SJCRH30 (cell line): ENCODE results near the gene CDC42BPB. TPM values are rescaled to one million over a fixed set of nuclear protein-coding genes. Genes with fewer than 3 reads are reported as not detected.

Experiments used
- DNase-seq, 2 experiments: peaks; one replicate each; pipeline ENCODE4 v3.0.0-alpha.2; 2015 to 2020
- H3K27ac ChIP-seq: fragments of 250-450 bp; sonication (Bioruptor Pico); 2 replicates; pipeline ENCODE4 v1.5.1; 2020; ENCODE audit warnings: mild to moderate bottlenecking, moderate library complexity
- H3K27me3 ChIP-seq: fragments of 250-450 bp; sonication (Bioruptor Pico); 2 replicates; pipeline ENCODE4 v1.5.1; 2020; ENCODE audit warnings: mild to moderate bottlenecking, moderate library complexity
- H3K36me3 ChIP-seq: fragments of 250-450 bp; sonication (Bioruptor Pico); 2 replicates; pipeline ENCODE4 v1.5.1; 2020; ENCODE audit warnings: mild to moderate bottlenecking, moderate library complexity
- H3K4me1 ChIP-seq: fragments of 250-450 bp; sonication (Bioruptor Pico); 2 replicates; pipeline ENCODE4 v1.5.1; 2020; ENCODE audit warnings: mild to moderate bottlenecking, moderate library complexity
- H3K4me3 ChIP-seq: fragments of 250-450 bp; sonication (Bioruptor Pico); 2 replicates; pipeline ENCODE4 v1.5.1; 2020; ENCODE audit warnings: mild to moderate bottlenecking, moderate library complexity
- H3K9me3 ChIP-seq: fragments of 250-450 bp; sonication (Bioruptor Pico); replicated peaks from 2 replicates; pipeline ENCODE4 v1.5.1; 2020; ENCODE audit warnings: mild to moderate bottlenecking, moderate library complexity
- total RNA-seq: library from RNA; depleted of rRNA; stranded (reverse); fragments of >200 nt; shearing (Covaris generic); gene quantifications from 2 replicates; pipeline ENCODE4 v1.2.3, GENCODE V29; 2014

The CDC42BPB gene
- total RNA-seq, 1 experiment from 2014 or later = 43.4 TPM

DNA sequence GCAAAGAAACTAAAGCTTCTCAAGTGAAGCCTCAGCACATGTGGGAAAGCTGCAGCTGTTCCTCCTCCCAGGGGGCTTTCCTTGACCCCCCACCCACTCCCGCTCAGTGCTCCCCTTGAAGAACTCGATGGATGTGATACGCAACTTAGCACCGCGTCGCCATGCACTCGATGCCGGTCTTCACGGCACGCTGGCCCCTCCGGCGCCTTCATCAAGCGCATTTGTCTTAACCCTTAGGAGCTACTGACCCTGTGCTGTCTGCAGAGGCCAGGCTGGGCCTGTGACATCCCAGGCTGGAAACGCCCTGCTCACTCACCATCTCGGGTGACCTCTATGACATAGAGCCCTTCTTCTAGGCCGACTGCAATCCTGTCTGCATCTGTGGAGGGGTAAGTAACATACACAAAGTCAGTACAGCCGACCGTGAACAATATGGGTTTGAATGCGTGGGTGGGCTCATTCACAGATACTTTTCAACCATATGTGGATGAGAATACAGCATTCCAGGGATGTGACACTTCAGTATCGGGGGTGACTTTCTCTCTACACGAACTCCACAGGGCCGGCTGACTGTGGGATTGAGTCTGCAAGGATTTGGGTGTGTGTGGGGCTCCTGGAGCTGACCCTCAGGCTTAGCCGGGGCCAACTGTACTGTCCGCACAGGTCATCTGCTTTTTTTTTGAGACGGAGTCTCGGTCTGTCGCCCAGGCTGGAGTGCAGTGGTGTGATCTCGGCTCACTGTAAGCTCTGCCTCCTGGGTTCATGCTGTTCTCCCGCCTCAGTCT is 111.8 kb downstream of the CDC42BPB start:
- no peak overlapping the region for H3K4me3 ChIP-seq
- no peak for DNase-seq
- H3K27me3 ChIP-seq = no peaks in the 10 kb centered on the region
- H3K27ac ChIP-seq = no peak overlapping the region
- H3K9me3 ChIP-seq = no peaks in the 10 kb centered on the region
- 0 out of 2 replicates have a peak, but pooled peaks cover 5% of the 10 kb centered on the region for H3K4me1 ChIP-seq
- H3K36me3 ChIP-seq = peaks cover 23% of the 10 kb centered on the region; the same call in 1 of the 2 replicates

DNA sequence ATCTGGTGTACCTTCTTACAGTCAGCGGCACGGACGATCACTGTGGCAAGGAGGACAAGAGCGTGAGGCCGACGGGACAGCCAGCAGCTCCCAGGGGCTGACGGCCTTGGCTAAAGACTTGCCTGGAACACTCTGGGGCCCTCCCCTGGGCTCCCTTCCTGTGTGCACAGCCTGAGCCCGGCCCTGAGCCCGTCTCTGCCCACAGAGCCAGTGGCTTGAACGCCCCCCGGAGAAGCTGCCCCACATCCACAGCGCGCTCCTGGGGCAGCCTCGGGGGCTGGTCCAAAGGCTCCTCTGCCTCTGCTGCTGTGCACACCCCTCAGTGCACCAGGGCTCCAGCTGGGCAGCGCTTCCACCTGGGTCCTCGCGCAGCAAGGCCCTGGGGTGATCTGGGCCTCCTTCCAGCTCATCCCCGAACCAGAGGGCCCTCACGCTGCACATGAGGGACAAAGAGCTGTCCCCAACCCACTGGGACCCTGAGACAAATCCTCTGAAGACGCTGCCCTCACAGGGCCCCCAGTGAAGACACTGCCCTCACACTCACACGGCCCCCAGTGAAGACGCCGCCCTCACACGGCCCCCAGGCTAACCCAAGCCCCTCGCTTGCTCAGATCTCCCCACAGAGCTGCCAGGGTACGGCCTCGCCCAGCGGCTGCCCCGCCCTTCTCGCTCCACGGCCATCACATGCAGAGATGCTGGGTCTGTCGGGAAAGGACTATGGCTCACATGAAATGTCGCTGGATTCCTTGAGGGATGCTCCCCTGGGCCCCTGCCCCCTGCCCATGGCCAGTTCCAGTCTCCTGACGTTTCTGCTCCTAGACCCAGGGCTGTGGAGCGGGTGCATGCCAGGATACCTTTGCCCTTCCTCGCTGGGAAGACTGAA is 112.7 kb downstream of the CDC42BPB start:
- no peak for DNase-seq
- H3K36me3 ChIP-seq = peaks cover 19% of the 10 kb centered on the region; the same call in 1 of the 2 replicates
- H3K27ac ChIP-seq = no peak overlapping the region
- H3K27me3 ChIP-seq = no peaks in the 10 kb centered on the region
- H3K4me1 ChIP-seq = 0 out of 2 replicates have a peak, but pooled peaks cover 5% of the 10 kb centered on the region
- H3K9me3 ChIP-seq = no peaks in the 10 kb centered on the region
- H3K4me3 ChIP-seq = no peak overlapping the region

DNA sequence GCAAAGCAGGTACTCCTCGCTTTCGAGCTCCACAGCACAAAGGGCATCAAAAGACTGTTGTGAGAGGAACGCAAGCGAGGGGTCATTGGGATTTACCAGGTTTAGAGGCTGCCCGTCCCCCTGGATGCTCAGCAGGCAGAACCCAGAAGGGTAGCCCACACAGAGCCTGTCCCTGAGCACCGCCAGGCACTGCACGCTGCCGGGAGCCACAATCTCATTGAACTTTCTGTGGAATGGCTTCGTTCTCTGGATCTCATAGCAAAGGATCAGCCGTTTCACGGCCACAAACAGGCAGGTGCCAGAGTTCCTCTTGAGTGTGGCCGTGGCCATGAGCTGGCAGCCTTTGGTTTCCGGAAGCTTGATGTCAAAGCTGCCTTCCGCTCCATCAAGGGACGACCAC is 113.4 kb downstream of the CDC42BPB start:
- DNase-seq = no peak
- Histone ChIP-seq H3K36me3 (peaks cover 19% of the 10 kb centered on the region; the same call in 1 of the 2 replicates), H3K9me3 (no peaks in the 10 kb centered on the region), H3K4me1 (0 out of 2 replicates have a peak, but pooled peaks cover 3% of the 10 kb centered on the region), H3K4me3 (no peak overlapping the region), H3K27me3 (no peaks in the 10 kb centered on the region), H3K27ac (no peak overlapping the region)

DNA sequence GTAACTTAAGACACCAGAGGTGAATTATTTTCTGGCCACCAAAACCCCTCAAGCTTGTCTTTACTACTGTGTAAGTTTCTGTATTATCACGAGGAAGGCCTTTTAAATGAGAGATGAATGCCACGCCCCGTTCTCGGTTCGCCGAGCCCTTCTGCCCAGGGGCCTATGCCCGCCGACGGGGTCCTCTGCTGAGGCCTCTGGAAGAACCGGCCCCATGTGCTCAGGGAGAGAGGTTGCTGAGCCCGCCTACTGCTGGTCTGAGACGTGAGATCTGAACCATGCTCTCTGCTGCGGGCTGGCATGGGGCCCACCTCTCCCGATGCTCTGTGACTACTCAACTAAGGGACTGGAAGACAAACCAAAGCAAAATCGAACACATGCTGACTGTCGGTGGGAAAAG is 113.9 kb downstream of the CDC42BPB start:
- DNase-seq = no peak
- Histone ChIP-seq H3K4me1 (no peaks in the 10 kb centered on the region), H3K27me3 (no peaks in the 10 kb centered on the region), H3K9me3 (no peaks in the 10 kb centered on the region), H3K4me3 (no peak overlapping the region), H3K27ac (no peak overlapping the region), H3K36me3 (peaks cover 16% of the 10 kb centered on the region; the same call in 1 of the 2 replicates)

DNA sequence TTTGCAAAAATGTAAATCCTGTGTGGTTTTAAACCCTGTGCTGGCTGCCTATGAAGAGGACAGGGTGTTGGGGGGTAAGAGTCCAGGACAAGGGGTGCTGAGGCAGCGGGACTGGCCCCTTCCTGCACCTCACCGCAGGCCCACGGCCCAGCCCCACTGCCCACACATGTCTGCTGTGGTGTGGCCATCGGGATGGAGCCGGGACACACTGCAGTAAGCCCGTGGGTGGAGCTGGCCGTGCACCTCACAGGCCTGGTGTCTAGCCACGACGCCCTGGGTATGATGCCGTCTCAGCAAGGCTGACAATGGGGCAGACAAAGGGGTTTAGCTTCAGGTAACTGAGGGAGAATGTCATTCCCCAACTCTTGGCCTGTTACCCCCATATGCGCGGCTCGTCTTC is 115.3 kb downstream of the CDC42BPB start:
- no peaks in the 10 kb centered on the region for H3K27me3 ChIP-seq
- no peak overlapping the region for H3K4me3 ChIP-seq
- no peaks in the 10 kb centered on the region for H3K9me3 ChIP-seq
- no peak for DNase-seq
- H3K27ac ChIP-seq = no peak overlapping the region
- H3K36me3 ChIP-seq = peaks cover 11% of the 10 kb centered on the region; the same call in 1 of the 2 replicates
- no peaks in the 10 kb centered on the region for H3K4me1 ChIP-seq

DNA sequence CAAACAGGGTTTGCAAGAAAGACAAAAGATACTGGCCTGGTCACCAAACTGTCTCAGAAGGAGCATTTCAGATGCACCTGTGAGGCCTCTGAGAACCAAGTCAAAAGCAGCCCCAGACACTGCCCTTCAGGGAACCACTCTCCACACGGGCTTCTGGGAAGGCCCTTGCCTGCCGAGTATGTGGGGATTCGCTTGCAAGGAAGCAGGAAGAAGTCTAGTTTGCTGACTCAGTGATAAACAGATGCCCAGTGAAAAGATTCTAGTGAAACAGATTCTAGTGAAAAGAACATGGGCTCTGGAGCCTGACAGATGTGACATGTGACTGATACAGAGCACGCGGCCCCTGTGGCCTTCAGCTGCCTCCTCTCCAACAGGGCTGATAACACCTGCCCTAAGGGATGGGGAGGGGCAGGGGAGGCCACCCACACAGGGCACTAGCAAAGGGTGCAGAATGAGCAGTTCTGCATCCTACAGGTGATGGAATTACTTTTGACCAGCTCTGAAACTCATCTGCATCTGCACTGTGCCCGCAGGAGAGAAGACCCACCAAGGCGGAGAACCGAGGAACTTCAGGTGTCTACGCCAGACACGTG is 115.8 kb downstream of the CDC42BPB start:
- Histone ChIP-seq H3K9me3 (no peaks in the 10 kb centered on the region), H3K4me3 (no peak overlapping the region), H3K27me3 (no peaks in the 10 kb centered on the region), H3K4me1 (no peaks in the 10 kb centered on the region), H3K36me3 (peaks cover 8% of the 10 kb centered on the region; the same call in 1 of the 2 replicates), H3K27ac (no peak overlapping the region)
- no peak for DNase-seq

DNA sequence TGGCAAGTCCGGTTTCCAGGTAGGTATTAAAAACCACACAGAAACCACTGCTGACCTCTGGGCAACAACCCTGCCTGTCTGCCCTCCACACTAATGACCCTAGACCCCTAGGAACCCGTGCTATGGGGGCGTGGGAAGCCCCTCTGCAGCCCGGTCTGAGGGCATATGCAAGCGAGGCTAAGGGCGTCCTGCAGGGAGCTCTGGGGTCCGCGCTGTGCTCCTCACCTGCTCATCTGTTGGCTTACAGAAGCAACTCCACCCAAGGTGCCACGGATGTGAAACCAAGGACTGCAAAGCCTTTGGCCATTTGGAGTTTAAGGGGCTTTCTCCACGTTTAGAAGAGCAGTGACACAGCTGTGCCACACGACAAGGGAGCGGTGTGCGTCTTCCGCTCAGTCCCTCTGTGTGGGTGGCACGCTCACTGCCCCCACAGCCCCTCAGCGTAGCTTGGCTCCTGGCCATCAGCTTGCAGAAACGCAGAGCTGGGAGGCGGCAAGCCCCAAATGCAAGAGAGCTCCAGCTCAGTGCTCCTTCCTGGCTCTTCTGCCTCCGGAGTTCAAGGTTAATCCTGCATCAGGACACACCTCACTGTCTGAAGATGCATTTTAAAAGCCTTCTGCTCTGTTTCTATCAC is 116.5 kb downstream of the CDC42BPB start:
- DNase-seq = no peak
- H3K36me3 ChIP-seq = peaks cover 8% of the 10 kb centered on the region; the same call in 1 of the 2 replicates
- H3K27me3 ChIP-seq = no peaks in the 10 kb centered on the region
- H3K9me3 ChIP-seq = no peaks in the 10 kb centered on the region
- H3K4me3 ChIP-seq = no peak overlapping the region
- H3K27ac ChIP-seq = no peak overlapping the region
- no peaks in the 10 kb centered on the region for H3K4me1 ChIP-seq

DNA sequence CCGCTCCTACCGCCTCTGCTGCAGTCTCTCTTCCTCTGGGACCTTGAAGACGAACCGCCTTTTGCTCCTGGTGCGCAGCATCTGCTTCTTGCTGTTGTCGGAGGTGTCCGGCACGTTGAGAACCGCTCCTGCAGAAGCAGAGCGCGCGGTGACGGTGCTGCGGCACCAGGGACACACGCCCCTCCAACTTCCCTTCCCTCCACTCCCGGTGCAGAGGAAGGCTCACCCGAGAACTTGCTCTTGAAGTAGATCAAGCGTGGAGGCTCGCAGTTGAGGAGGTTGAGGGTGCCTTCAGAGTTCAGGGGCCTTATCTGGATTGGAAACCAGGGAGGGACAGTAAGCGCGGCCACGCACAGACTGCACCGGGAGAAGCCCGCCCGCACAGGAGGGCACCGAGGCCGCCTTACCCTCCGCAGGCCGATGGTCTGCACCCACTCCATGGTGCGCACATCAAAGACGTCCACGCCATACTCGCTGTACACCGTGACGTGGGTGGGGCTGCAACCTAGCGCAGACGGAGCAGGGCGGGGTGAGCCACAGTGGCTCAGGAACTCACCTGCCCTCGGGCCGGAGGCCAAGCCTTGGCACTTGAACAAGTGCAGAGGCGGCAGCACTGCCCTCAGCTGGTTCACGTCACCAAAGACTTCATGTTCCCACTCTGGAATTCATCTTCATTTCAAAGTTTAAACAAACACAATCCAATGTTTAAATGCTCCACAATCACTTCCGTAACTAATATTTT is 117.4 kb downstream of the CDC42BPB start:
- Histone ChIP-seq H3K4me1 (no peaks in the 10 kb centered on the region), H3K9me3 (no peaks in the 10 kb centered on the region), H3K27ac (no peak overlapping the region), H3K27me3 (no peaks in the 10 kb centered on the region), H3K36me3 (0 out of 2 replicates have a peak, but pooled peaks cover 4% of the 10 kb centered on the region), H3K4me3 (no peak overlapping the region)
- no peak for DNase-seq

DNA sequence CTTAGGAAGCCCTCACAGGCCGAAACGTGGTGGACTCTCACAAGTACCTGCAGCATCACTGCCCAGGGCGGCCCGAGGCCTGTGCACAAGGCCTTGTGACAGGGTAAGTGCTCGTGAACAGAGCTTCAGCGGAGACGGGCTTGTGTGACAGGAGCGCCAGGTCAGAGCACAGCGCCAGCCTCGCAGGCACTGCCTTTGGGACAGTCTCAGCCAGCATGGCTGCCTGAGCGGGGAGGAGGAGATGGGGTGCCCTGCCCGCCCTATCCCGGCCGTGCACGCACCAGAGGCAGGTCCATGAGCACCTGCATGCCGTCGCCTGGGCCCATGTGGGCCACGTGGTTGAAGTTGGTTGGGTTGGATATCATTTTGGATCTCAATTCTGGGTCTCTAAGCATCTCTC is 118.0 kb downstream of the CDC42BPB start:
- Histone ChIP-seq H3K27ac (no peak overlapping the region), H3K36me3 (0 out of 2 replicates have a peak, but pooled peaks cover 4% of the 10 kb centered on the region), H3K27me3 (no peaks in the 10 kb centered on the region), H3K4me3 (no peak overlapping the region), H3K4me1 (no peaks in the 10 kb centered on the region), H3K9me3 (no peaks in the 10 kb centered on the region)
- DNase-seq = no peak

DNA sequence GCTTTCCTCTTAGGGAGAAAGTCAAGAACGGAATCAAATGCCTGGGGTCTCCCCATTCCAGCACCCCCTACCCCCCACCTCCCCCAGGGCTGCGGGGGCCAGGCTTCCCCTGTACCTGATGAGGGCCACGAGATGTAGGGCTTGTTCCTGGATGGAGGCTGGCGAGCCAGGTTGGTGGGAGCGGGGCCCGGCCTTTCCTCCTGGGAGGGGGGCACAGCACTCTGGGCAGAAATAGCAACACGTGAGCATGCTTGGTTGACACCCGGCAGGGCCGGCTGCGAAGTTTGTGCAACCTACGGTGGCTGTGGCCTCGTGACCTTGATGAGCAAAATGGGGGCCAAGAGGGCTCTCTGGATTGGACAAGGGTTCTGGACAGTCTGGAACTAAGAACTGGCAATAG is 119.2 kb downstream of the CDC42BPB start:
- Histone ChIP-seq H3K9me3 (no peaks in the 10 kb centered on the region), H3K27ac (no peak overlapping the region), H3K4me3 (no peak overlapping the region), H3K27me3 (no peaks in the 10 kb centered on the region), H3K36me3 (peaks cover 2% of the 10 kb centered on the region; the same call in 1 of the 2 replicates), H3K4me1 (no peaks in the 10 kb centered on the region)
- DNase-seq = no peak

DNA sequence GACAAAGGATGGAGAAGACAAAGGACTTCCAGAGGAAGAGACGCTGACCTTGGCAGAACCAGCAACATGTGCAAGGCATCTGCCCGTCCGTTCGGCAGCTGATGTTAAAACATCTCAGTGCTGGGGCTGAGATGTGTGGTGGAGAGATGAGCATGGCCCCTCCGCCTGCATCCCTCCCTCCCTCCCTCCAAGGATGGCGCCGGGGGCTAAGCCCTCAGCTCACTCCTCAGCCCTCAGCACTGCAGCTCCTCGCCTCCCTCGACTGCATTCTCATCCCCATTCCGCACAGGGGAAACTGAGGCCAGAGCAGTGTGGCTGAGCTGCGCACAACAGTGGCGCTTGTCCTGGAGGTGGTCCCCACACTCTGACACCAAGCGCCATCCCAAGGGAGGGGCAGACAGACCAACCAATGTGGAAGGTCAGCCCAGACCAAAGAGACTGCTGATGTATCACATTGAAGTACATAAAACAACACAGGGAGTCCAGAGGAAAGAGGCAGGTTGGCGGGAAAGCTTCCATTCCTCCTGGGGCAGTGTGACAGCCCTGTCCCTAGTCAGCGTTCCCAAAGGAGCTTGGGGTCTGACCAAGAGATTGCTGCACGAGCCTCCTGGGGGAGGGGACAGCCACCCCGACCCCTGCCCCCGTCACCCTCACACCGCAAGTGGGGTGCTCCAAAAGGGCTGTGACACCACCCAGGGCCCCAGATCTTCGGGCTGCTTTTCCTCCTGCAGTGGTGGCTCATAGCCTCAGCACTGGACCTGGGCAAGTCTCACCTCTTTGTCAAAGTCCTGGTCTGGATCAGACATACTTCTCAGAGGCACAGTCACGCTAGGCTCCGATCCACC is 119.8 kb downstream of the CDC42BPB start:
- H3K27me3 ChIP-seq = no peaks in the 10 kb centered on the region
- H3K27ac ChIP-seq = no peak overlapping the region
- H3K36me3 ChIP-seq = peaks cover 2% of the 10 kb centered on the region; the same call in 1 of the 2 replicates
- H3K9me3 ChIP-seq = no peaks in the 10 kb centered on the region
- H3K4me1 ChIP-seq = no peaks in the 10 kb centered on the region
- no peak overlapping the region for H3K4me3 ChIP-seq
- no peak for DNase-seq

DNA sequence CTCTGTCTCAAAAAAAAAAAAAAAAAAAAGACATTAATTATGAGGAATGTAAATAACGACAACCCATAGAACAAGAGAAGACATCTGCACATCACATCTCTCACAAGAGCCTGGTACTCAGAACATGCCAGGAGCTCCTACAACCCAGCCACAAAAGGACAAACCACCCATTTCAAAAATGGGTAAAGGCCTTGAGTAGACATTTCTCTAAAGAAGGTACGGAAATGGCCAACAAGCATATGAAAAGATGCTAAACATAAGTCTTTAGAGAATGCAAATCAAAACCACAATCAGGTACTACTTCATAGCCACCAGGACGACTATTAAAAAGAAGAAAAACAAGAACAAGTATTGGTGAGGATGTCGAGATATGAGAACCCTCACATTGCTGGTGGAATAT is 121.6 kb downstream of the CDC42BPB start:
- DNase-seq = no peak
- H3K27ac ChIP-seq = no peak overlapping the region
- no peaks in the 10 kb centered on the region for H3K4me1 ChIP-seq
- no peaks in the 10 kb centered on the region for H3K9me3 ChIP-seq
- H3K4me3 ChIP-seq = no peak overlapping the region
- H3K27me3 ChIP-seq = no peaks in the 10 kb centered on the region
- H3K36me3 ChIP-seq = peaks cover 2% of the 10 kb centered on the region; the same call in 1 of the 2 replicates

DNA sequence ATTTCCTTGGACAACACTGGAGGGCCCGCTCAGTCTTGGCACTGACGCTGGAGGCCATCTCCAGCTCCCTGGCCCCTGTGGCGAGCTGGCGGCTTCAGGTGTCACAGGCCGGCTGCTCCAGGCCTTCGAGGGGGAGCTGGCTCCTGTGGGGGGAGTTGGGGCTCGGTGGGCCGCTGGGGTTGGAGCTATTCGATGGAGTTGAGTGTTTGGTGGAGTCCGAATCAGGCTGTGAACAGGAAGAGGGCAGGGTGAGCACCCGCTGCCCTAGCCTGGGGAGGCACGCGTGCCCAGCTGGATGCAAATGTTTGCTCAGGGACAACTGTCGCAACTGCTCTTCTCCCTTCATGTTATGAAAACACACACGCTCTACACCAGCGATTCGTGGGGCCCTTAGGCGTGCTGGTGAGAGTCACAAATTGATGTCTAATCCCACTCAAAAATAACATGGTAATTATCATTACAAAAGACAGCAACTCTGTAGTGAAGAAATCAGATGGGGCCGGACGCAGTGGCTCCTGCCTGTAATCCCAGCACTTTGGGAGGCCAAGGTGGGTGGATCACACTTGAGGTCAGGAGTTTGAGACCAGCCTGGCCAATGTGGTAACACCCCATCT is 123.6 kb downstream of the CDC42BPB start:
- Histone ChIP-seq H3K27ac (no peak overlapping the region), H3K9me3 (no peaks in the 10 kb centered on the region), H3K36me3 (no peaks in the 10 kb centered on the region; the same call in 1 of the 2 replicates), H3K4me3 (no peak overlapping the region), H3K4me1 (no peaks in the 10 kb centered on the region), H3K27me3 (no peaks in the 10 kb centered on the region)
- no peak for DNase-seq
